G401 (cell line): ENCODE results near the gene KANK2. TPM values are rescaled to one million over a fixed set of nuclear protein-coding genes. Genes with fewer than 3 reads are reported as not detected.
"Not testable (repeated sequence)": the region's sequence is repeated elsewhere in the genome, so short reads cannot be mapped to it uniquely, and the experiment has no call there.

Experiments
- DNase-seq: peaks from one replicate; pipeline ENCODE4 v3.0.0-alpha.2; 2015; ENCODE audit warnings: low spot score
- in situ Hi-C: cut with HindIII; loops from 2 replicates; pipeline ENCODE4 v1.10.0; 2016; ENCODE audit warnings: low sequenced_read_pairs, mixed read lengths
- total RNA-seq: library from RNA; depleted of rRNA; stranded (reverse); fragments of >200 nt; shearing (Covaris generic); gene quantifications from 2 replicates; pipeline ENCODE4 v1.2.3, GENCODE V29; 2014; rRNA removed

The KANK2 gene
- total RNA-seq, 1 experiment from 2014 or later = 122 TPM

DNA sequence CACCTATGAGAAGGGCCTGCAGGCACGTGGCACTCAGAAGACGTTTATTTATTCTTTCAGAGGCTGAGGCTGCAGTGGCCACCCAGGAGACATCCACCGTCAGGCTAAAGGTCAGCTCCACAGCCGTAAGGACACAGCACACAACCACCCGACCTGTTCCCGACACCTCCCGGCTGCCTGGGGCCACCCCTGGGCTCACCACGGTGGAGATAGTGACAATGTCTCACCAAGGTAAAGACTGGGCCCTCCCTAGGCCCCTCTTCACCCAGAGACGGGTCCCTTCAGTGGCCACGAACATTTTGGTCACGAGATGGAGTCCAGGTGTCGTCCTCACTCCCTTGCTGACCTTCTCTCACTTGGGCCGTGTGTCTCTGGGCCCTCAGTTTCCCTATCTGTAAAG, 74.2 kb downstream of the KANK2 start:
- in situ Hi-C loops = no loop called here
- no peak for DNase-seq

DNA sequence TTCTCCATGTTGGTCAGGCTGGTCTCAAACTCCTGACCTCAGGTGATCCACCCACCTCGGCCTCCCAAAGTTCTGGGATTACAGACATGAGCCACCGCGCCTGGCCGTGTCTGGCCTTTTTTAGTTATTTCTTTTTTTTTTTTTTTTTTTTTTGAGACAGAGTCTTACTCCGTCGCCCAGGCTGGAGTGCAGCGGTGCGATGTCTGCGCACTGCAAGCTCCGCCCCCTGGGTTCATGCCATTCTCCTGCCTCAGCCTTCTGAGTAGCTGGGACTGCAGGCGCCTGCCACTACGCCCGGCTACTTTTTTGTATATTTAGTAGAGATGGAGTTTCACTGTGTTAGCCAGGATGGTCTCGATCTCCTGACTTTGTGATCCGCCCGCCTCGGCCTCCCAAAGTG, 75.4 kb downstream of the KANK2 start:
- in situ Hi-C loops, DNase-seq: not testable (repeated sequence)

DNA sequence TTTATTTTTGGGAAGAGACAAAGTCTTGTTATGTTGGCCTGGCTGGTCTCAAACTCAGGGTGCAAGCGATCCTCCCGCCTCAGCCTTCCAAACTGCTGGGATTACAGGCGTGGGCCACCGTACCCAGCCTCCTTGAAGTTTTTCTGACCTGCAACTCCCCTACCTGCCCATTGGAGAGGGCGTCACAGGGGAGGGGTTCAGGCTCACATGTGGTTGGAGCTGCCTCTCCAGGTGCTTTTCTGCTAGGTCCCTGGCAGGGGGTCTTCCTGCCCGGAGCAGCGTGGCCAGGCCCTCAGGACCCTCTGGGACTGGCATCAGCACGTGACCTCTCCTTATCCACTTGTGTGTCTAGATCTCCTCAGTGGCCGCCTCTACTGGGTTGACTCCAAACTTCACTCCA, 80.8 kb downstream of the KANK2 start:
- no peak for DNase-seq
- in situ Hi-C loops = no loop called here

DNA sequence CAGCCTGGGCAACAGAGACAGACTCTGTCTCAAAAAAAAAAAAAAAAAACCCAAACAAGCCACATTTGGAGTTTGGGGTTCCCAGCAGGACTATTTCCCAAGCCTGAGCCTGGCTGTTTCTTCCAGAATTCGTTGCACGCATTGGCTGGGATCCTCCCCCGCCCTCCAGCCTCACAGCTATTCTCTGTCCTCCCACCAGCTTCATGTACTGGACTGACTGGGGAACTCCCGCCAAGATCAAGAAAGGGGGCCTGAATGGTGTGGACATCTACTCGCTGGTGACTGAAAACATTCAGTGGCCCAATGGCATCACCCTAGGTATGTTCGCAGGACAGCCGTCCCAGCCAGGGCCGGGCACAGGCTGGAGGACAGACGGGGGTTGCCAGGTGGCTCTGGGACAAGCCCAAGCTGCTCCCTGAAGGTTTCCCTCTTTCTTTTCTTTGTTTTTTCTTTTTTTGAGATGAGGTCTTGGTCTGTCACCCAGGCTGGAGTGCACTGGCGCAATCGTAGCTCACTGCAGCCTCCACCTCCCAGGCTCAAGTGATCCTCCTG, 81.4 kb downstream of the KANK2 start:
- no peak for DNase-seq
- in situ Hi-C loops = no loop called here

DNA sequence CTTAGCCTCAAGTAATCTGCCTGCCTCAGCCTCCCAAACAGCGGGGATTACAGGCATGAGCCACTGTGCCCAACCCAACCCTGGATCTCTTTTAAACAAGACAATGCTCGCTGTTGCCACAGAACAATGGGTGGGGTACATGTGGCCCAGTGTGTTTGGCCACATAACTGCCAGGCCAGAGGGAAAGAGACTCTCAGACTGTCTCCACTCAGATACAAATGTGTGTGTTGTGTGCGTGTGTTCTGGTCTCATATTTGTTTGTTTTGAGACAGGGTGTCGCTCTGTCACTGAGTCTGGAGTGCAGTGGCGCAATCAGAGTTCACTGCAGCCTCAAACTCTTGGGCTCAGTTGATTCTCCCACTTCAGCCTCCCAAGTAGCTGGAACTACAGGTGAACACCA, 82.3 kb downstream of the KANK2 start:
- in situ Hi-C loops = no loop called here
- DNase-seq = no peak

Other genes starting within 250 kb of the KANK2 start
- gene SMARCA4, start 236.5 kb downstream of the KANK2 start, total RNA-seq = 214 and 281 TPM in 2 replicates
- gene LDLR, start 108.1 kb downstream of the KANK2 start, total RNA-seq = 38.2 and 47.4 TPM in 2 replicates
- gene SPC24, start 41.8 kb downstream of the KANK2 start, total RNA-seq = 74.0 and 74.7 TPM in 2 replicates
- gene ANGPTL8, start 42.1 kb upstream of the KANK2 start, total RNA-seq = not detected in 2 replicates
- 12.2 and 23.6 TPM in 2 replicates for gene DOCK6, start 65.0 kb upstream of the KANK2 start, total RNA-seq
- not detected in 2 replicates for gene TSPAN16, start 98.6 kb upstream of the KANK2 start, total RNA-seq
- gene RAB3D, start 142.1 kb upstream of the KANK2 start, total RNA-seq = 18.2 and 18.3 TPM in 2 replicates
- gene TMEM205, start 148.7 kb upstream of the KANK2 start, total RNA-seq = 363 and 408 TPM in 2 replicates
- 2.6 TPM in 2 replicates for gene CCDC159, start 149.0 kb upstream of the KANK2 start, total RNA-seq
- 8.1 and 11.5 TPM in 2 replicates for gene PLPPR2, start 157.9 kb upstream of the KANK2 start, total RNA-seq
- gene SWSAP1, start 177.1 kb upstream of the KANK2 start, total RNA-seq = 6.2 and 6.3 TPM in 2 replicates
- 20.3 and 20.9 TPM in 2 replicates for gene EPOR, start 186.8 kb upstream of the KANK2 start, total RNA-seq
- not detected in 2 replicates for gene RGL3, start 221.8 kb upstream of the KANK2 start, total RNA-seq
- 1.7 and 6.1 TPM in 2 replicates for gene ODAD3, start 237.6 kb upstream of the KANK2 start, total RNA-seq
- gene PRKCSH, start 238.1 kb upstream of the KANK2 start, total RNA-seq = 116 and 141 TPM in 2 replicates